ENCODE data around the gene HEPACAM.

DNA sequence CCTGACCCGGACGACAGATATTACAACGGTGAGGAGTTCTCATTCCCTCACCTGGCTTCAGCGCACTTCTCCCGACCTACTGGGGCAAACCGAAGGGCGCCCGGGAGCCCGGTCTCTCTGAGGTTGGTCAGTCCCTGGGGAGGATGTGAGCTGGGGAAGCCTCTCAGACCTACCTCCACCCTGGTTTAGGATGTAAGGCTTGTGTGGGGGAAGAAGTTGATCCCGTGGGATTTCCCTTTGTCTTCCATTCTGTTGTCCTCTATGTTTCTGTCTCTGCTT lies 58.3 kb downstream of the HEPACAM start:
- TF ChIP-seq POLR2A (IDR thresholded peaks at IDR 0.05; ENCODE audit: low read length) = no peak
- TF ChIP-seq GATA1 (IDR thresholded peaks at IDR 0.05; ENCODE audit: low read depth, low read length) = no peak
